Skeletal muscle tissue (tissue), 4 donors: ENCODE measurements around the gene ELAVL1. TPM values are rescaled to one million over a fixed set of nuclear protein-coding genes. Genes with fewer than 3 reads are reported as not detected.

ENCODE experiments used
- H3K27ac ChIP-seq: one replicate; pipeline ENCODE4 v1.7.0; 2013; ENCODE audit warnings: mild to moderate bottlenecking, low read depth, low read length, inconsistent platforms
- H3K27me3 ChIP-seq, 3 donors: one replicate each; pipeline ENCODE4 v1.7.0; 2013; ENCODE audit warnings: low read length in 3 of 3; ENCODE audit not compliant: control insufficient read depth in 3 of 3, insufficient read depth in 3 of 3
- H3K36me3 ChIP-seq, 3 donors: one replicate each; pipeline ENCODE4 v1.7.0; 2013; ENCODE audit warnings: low read length in 3 of 3; ENCODE audit not compliant: control insufficient read depth in 3 of 3, insufficient read depth in 3 of 3
- H3K4me1 ChIP-seq, 3 donors: one replicate each; pipeline ENCODE4 v1.7.0; 2013; ENCODE audit warnings: low read length in 3 of 3, mild to moderate bottlenecking in 3 of 3; ENCODE audit not compliant: control insufficient read depth in 3 of 3, insufficient read depth in 3 of 3
- H3K4me3 ChIP-seq, 3 donors: one replicate each; pipeline ENCODE4 v1.7.0; 2013; ENCODE audit warnings: low read length in 3 of 3
- H3K9ac ChIP-seq, 3 donors: one replicate each; pipeline ENCODE4 v1.7.0; 2013; ENCODE audit warnings: low read length in 3 of 3, mild to moderate bottlenecking in 3 of 3, moderate library complexity in 2 of 3, low read depth in 1 of 3
- H3K9me3 ChIP-seq, 3 donors: one replicate each; pipeline ENCODE4 v1.7.0; 2013; ENCODE audit warnings: low read length in 3 of 3; ENCODE audit not compliant: control insufficient read depth in 3 of 3
- total RNA-seq: library from RNA; depleted of rRNA; stranded (reverse); fragments of >200 nt; gene quantifications from one replicate; pipeline ENCODE4 v1.2.3, GENCODE V29; 2014
- donor health status: Osteomylitis.

Gene ELAVL1
- total RNA-seq, 1 donor from 2014 or later = 16.7 TPM

DNA sequence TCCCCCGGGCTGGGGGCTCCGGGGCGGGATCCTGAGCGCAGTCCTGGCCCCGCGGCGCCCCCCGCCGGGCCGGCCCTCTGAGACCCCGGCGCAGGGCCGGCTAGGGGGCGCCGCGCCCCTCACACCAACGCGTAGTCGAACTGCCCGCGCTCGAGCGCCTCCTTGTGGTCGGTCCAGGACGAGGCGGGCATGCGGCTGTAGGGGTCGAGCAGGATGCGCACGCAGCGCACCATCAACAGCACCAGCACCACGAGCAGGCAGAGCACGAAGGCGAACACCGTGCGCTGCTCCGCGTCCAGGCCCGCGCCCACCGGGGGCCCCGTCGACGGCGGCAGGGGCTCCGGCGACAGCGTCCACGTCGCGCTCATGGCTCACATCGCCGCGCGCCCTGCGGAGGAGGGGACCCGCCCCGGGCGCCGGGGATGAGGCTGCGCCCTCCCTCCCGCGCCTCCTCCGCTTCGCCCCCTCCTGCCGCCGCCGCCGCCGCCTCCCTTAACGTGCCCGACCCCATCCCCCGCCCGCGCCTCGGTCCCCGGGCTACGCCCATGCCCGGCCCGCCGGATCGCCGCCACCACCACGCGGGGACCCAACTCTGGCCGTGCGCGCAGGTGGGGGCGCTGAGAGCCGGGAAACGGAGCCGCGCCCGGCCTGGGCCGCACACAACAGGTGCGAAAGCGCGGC lies 80.1 kb downstream of the ELAVL1 start:
- Histone ChIP-seq H3K4me1 (peaks cover 33 to 39% (median 39%) of the 10 kb centered on the region in 3 donors), H3K4me3 (peak overlapping the region in 2 of 3 donors; percentile 45 to 48), H3K27ac (no peak overlapping the region), H3K9ac (no peak overlapping the region), H3K36me3 (peaks cover 10 to 14% (median 13%) of the 10 kb centered on the region in 3 donors), H3K27me3 (no peaks in the 10 kb centered on the region), H3K9me3 (no peaks in the 10 kb centered on the region)

DNA sequence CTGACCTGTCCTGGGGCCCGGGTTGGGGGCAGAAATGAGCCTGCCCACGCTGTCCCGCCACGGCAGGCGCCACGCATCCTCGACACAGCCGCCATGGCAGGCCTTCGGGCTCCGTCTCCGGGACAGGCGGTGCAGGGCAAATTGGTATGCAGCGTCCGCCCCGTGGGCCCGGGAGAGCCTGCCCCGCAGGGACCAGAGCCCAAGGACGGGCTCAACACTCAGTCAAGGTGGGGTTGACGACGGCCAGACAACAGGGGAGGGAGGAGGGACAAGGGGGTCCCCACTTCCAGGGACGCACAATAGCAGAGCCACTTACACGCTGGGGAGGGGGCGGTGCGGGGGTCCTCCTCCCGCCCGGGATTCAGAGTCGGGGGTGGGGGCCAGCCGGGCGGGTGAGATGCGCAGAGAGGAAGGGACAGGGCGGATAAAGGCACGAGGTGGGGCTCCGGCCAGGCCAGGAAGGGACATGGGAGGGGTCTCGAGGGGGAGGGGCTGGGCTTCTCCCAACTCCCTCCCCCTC lies 80.7 kb downstream of the ELAVL1 start:
- Histone ChIP-seq H3K9me3 (no peaks in the 10 kb centered on the region), H3K9ac (no peak overlapping the region), H3K36me3 (peaks cover 10 to 13% (median 12%) of the 10 kb centered on the region in 3 donors), H3K27ac (no peak overlapping the region), H3K27me3 (peaks cover 0 to 2% (median 0%) of the 10 kb centered on the region in 3 donors), H3K4me1 (peaks cover 37 to 43% (median 42%) of the 10 kb centered on the region in 3 donors), H3K4me3 (no peak overlapping the region)

DNA sequence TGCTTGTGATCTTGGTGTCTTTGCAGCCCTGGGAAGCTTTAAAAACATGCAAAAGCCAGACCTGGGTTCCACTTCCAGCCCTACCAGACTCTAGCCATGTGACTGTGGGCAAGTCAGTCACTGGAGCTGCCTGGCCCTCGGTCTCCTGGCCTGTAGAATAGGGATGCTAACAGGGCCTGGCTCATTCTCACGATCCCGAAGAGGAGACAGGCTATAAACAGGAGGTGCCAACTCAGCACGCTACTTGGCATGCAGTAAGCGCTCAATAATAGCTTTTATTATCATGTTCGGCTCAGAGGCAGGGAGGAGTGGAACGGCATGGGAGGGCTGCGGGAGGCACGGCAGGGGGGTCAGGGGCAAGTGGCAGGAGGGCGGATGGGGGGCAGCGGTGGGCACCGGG lies 81.2 kb downstream of the ELAVL1 start:
- Histone ChIP-seq H3K27ac (no peak overlapping the region), H3K9ac (no peak overlapping the region), H3K9me3 (no peaks in the 10 kb centered on the region), H3K36me3 (peaks cover 10 to 13% (median 12%) of the 10 kb centered on the region in 3 donors), H3K4me1 (peaks cover 37 to 46% (median 45%) of the 10 kb centered on the region in 3 donors), H3K27me3 (peaks cover 0 to 6% (median 0%) of the 10 kb centered on the region in 3 donors), H3K4me3 (no peak overlapping the region)

DNA sequence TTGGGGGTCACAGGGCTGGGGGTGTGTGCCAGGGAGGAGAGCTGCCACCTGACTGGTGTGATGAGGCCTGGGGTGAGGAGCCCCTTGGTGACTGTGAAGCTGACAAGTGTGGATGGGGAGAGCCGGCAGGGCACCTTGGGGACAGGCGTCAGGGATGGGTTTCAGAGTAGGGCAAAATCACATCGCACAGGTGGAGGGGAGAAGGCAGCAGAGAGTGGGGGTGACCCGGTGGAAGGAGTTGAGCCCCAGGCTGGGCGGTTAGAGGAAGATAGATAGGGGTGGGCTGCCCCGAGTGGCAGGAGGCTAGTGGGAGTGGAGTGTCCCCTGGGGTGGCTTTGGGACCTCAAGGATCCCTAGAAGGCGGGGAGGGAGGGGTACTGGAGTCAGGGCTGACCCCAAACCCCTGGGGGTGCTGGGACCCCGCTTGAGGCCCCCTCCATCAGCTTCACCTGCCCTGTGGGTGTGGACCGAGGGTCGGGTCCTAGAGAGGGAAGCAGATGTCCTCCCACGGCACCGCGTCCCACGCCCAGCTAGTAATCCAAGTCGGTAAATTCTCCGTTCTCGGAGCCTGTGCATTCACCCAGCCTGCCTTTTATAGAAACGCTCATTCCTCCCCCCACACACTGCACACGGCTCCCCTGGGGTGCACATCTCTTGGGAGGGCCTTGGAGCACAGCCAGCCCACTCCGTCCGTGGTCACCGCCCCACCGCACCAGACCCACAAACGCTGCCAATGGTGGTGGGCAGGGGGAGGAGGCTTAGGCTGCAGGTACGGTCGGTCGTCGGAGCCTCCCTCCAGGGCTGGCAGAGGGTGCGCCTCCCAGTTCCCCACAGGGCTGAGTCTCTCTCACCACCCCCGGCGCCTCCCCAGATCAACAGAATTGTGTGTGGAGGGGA lies 81.9 kb downstream of the ELAVL1 start:
- peaks cover 34 to 46% (median 42%) of the 10 kb centered on the region in 3 donors for H3K4me1 ChIP-seq

DNA sequence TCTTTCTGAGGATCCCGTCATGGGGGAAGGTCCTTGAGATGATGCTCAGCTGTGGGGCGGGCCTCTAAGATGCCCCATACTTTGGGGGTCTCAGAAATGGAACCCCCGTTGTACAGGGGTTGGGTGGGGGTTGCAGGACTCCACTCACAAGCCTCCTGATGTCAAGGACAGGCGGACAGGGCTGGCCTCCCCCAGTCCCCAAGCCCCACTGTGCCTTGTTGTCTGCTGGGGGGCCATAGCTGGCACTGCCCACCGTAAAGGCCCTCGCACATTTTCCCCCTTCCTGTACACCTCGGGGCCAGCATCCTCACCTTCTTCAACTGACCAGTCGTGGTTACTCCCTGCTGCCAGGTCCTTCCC lies 82.6 kb downstream of the ELAVL1 start:
- Histone ChIP-seq H3K36me3 (peaks cover 10 to 13% (median 12%) of the 10 kb centered on the region in 3 donors), H3K9ac (no peak overlapping the region), H3K4me1 (peaks cover 28 to 42% (median 39%) of the 10 kb centered on the region in 3 donors), H3K9me3 (no peaks in the 10 kb centered on the region), H3K4me3 (no peak overlapping the region), H3K27me3 (peaks cover 2 to 20% (median 10%) of the 10 kb centered on the region in 3 donors), H3K27ac (no peak overlapping the region)

More for the DNA sequence above, 81.9 kb downstream of the ELAVL1 start:
- Histone ChIP-seq H3K9ac (no peak overlapping the region), H3K27me3 (peaks cover 0 to 13% (median 7%) of the 10 kb centered on the region in 3 donors), H3K36me3 (peaks cover 10 to 13% (median 12%) of the 10 kb centered on the region in 3 donors), H3K27ac (no peak overlapping the region), H3K9me3 (no peaks in the 10 kb centered on the region), H3K4me3 (no peak overlapping the region)

DNA sequence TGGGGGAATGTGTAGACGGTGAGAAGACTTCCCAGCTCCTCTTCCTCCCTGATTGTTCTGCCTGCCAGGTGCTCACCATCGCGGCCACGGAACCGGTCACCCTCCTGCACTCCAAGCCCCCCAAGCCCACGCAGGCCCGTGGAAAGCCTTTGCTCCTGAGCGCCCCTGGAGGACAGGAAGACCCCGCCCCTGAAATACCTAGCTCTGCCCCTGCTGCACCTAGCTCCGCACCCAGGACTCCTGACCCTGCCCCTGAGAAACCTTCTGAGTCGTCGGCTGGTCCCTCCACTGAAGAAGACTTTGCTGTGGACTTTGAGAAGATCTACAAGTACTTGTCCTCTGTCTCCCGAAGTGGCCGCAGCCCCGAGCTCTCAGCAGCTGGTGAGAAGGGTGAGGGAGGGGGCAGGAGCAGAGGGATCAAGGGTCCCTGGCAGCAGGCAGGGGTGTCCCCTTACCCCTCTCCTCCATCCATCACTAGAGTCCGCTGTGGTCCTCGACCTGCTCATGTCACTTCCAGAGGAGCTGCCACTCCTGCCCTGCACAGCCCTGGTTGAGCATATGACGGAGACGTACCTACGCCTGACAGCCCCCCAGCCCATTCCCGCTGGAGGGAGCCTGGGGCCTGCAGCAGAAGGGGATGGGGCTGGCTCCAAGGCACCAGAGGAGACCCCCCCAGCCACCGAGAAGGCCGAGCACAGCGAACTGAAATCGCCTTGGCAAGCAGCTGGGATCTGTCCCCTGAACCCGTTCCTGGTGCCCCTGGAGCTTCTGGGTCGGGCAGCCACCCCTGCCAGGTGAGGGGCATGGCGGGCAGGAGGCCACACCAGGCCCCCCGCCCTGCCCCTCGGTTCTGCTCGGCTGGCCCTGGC lies 83.2 kb downstream of the ELAVL1 start:
- peak overlapping the region; percentile 85 to 88 (median 86) for H3K4me3 ChIP-seq
- H3K4me1 ChIP-seq = peaks cover 29 to 43% (median 40%) of the 10 kb centered on the region in 3 donors
- H3K9ac ChIP-seq = peak overlapping the region in 1 of 3 donors; percentile 79
- no peak overlapping the region for H3K27ac ChIP-seq
- peaks cover 10 to 13% (median 12%) of the 10 kb centered on the region in 3 donors for H3K36me3 ChIP-seq
- H3K27me3 ChIP-seq = peaks cover 7 to 26% (median 13%) of the 10 kb centered on the region in 3 donors
- H3K9me3 ChIP-seq = no peaks in the 10 kb centered on the region

DNA sequence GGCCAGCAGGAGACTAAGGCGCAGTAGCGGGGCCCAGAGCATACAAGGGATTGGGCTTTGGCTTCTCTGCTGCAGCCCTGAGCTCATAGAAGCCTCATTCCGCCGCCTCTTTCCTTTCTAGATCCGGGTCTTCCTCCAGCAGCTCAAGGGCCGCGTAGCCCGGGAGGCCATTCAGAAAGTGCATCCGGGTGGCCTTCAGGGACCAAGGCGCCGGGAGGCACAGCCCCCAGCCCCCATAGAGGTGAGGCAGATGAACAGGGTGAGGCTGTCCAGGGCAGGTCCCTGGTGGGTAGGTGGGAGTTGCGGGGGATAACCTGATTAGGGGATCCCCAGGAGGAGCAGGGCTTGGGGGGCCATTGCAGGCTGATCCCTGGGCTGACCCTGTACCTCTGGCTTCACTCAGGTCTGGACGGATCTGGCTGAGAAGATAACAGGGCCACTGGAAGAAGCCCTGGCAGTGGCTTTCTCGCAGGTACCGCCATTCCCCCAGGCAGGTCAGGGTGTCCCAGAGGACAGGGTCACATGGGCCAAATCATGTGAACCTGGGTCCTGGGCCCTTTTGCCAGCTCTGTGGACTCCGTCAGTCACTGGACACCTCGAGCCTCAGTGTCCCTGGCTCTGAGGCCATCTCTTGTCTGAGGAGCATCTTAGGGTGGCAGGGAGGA lies 84.0 kb downstream of the ELAVL1 start:
- H3K4me1 ChIP-seq = peaks cover 29 to 39% (median 37%) of the 10 kb centered on the region in 3 donors
- H3K9me3 ChIP-seq = no peaks in the 10 kb centered on the region
- H3K27me3 ChIP-seq = peaks cover 11 to 33% (median 17%) of the 10 kb centered on the region in 3 donors
- H3K4me3 ChIP-seq = peak overlapping the region; percentile 85 to 88 (median 86)
- H3K36me3 ChIP-seq = peaks cover 10 to 13% (median 12%) of the 10 kb centered on the region in 3 donors
- H3K27ac ChIP-seq = peak overlapping the region; percentile 78
- peak overlapping the region; percentile 77 to 82 (median 79) for H3K9ac ChIP-seq

DNA sequence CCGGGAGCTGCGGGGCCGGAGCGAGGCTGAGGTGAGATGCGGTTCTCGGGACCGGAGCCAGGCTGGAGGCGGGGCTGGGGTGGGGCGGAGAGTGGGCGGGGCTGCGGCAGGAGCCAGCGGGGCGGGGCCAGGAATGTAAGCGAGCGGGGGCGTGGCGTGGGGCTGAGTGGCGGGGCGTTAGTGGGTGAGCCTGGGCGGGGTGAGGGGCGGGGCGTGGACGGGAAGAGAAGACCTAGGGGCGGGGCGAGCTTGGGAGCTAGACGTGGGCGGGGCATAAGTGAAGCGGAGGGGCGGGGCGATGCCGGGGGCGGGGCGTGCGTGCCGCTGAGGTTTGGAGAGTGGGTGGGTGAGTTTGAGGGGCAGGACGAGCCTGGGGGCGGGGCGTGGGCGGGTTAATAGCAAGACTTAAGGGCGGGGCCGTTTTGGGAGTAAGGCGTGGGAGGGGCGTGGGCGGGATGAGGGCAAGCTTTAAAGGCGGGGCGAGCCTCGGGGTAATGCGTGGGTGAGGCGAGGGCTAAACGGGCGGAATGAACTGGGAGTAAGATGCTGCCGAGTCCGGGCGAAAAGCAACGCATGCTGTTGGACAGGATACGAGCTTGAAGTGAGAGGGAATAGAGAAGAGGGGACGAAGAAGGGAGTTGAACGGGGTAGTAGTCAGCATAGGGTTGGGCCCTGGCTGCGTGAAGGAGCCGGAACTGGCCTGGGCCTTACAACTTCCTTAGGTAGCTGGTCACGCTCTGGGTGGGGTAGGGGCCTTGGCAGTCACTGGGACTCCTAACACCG lies 84.7 kb downstream of the ELAVL1 start:
- Histone ChIP-seq H3K36me3 (peaks cover 10 to 13% (median 12%) of the 10 kb centered on the region in 3 donors), H3K9ac (peak overlapping the region; percentile 77 to 82 (median 82)), H3K27me3 (peaks cover 15 to 39% (median 21%) of the 10 kb centered on the region in 3 donors), H3K9me3 (no peaks in the 10 kb centered on the region), H3K4me3 (peak overlapping the region; percentile 85 to 88 (median 86)), H3K4me1 (peaks cover 29 to 39% (median 38%) of the 10 kb centered on the region in 3 donors), H3K27ac (peak overlapping the region; percentile 79)
